ENCODE data around the gene GIPC2. TPM values are rescaled to one million over a fixed set of nuclear protein-coding genes. Genes with fewer than 3 reads are reported as not detected.
A peak's percentile ranks its signal among the peaks of the same experiment; 100 is the strongest.

GIPC2 gene
- total RNA-seq, 1 donor from 2014 or later, result 4.1 TPM

DNA sequence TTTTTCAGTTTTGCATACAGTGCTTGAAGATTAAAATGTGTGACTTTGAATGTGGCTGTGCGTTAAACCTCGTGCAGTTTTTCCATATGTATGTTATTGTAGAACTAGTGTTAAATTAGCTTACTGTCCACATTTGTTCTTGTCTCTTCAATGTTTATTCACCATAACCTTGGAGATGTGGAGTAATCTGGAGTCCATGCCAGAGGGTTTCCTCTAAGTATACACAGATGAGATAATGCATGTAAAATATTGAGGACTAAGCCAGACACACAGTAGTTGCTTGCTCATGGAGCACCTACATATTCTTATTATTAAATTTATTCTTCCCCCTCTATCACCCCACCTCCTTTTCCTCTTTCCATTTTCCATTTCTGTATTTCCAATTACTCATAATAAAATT, 7.7 kb upstream of the GIPC2 start:
- Histone ChIP-seq H3K27ac (no peak overlapping the region), H3K4me1 (no peaks in the 10 kb centered on the region), H3K36me3 (no peaks in the 10 kb centered on the region), H3K4me3 (no peak overlapping the region), H3K9me3 (no peaks in the 10 kb centered on the region), H3K27me3 (no peaks in the 10 kb centered on the region)
- ATAC-seq, result no peak
- intact Hi-C loops (cut with DNase I), result no loop called here
- TF ChIP-seq, protein P1, sequence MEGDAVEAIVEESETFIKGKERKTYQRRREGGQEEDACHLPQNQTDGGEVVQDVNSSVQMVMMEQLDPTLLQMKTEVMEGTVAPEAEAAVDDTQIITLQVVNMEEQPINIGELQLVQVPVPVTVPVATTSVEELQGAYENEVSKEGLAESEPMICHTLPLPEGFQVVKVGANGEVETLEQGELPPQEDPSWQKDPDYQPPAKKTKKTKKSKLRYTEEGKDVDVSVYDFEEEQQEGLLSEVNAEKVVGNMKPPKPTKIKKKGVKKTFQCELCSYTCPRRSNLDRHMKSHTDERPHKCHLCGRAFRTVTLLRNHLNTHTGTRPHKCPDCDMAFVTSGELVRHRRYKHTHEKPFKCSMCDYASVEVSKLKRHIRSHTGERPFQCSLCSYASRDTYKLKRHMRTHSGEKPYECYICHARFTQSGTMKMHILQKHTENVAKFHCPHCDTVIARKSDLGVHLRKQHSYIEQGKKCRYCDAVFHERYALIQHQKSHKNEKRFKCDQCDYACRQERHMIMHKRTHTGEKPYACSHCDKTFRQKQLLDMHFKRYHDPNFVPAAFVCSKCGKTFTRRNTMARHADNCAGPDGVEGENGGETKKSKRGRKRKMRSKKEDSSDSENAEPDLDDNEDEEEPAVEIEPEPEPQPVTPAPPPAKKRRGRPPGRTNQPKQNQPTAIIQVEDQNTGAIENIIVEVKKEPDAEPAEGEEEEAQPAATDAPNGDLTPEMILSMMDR (IDR thresholded peaks at IDR 0.05), result no peak
- DNase-seq, result no peak

DNA sequence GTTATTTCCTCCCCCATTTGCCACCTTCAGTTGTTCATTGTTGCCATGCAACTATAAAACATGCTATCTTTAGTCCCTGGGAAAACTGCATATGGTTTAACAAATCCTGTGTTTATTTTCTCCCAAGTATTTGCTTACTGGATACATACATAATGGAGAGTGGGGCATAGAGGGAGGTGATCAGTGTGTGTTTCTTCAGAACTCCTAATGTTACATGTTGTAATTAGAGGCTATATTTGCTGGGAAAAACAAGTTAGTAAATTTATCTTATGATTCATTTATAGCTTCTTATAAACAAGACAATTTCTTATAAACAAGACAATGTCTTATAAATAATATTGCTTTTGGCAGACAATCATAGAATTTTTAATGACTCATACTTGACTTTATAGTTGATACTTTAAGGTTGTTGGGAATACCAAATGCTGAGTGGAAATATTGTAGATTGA, 7.3 kb upstream of the GIPC2 start:
- no peaks in the 10 kb centered on the region for H3K36me3 ChIP-seq
- DNase-seq, result no peak

DNA sequence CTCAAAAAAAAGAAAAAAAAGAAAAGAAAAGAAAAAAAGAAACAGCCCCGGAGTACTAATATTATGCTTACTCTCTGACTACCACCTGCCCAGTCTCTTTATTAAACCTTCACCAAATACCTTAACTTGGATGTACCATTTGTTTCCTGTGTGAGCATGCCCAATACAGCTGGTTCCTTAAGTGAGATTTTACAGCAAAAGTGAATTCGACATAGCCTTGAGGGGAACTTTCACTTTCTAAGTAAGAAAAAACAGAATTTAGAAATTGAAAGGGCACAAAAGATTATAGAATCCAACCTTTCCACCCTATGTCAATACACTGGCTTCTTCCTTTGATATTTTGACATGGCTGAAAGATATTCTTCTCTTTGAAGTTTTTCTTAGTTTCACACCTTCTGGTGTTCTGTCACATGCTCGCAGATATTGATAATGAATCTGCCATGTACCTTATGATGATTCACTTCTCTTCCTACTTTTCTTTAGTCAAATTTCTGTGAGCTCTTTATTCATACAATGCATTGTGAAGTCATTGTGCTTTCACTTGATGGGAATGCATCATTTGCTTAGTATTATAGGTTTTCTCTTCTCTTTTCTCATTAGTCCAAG, 5.2 kb upstream of the GIPC2 start:
- DNase-seq, result no peak
- TF ChIP-seq, protein P1 (IDR thresholded peaks at IDR 0.05), result no peak
- Histone ChIP-seq H3K9me3 (no peaks in the 10 kb centered on the region), H3K36me3 (no peaks in the 10 kb centered on the region), H3K4me1 (no peaks in the 10 kb centered on the region), H3K27ac (no peak overlapping the region), H3K4me3 (no peak overlapping the region), H3K27me3 (no peaks in the 10 kb centered on the region)
- intact Hi-C loops (cut with DNase I), result no loop called here
- ATAC-seq, result no peak

More for the DNA sequence above, 7.3 kb upstream of the GIPC2 start:
- Histone ChIP-seq H3K27ac (no peak overlapping the region), H3K27me3 (no peaks in the 10 kb centered on the region), H3K9me3 (no peaks in the 10 kb centered on the region), H3K4me3 (no peak overlapping the region), H3K4me1 (no peaks in the 10 kb centered on the region)
- ATAC-seq, result no peak
- intact Hi-C loops (cut with DNase I), result no loop called here
- TF ChIP-seq, protein P1 (IDR thresholded peaks at IDR 0.05), result no peak

GRCh38 chr1:78043436-78043835, 2.3 kb upstream of the GIPC2 start:
- TF ChIP-seq, protein P1 (IDR thresholded peaks at IDR 0.05), result no peak
- Histone ChIP-seq H3K27me3 (peaks cover 13% of the 10 kb centered on the region), H3K36me3 (no peaks in the 10 kb centered on the region), H3K9me3 (no peaks in the 10 kb centered on the region), H3K4me1 (no peaks in the 10 kb centered on the region), H3K4me3 (no peak overlapping the region), H3K27ac (no peak overlapping the region)
- ATAC-seq (no peak), DNase-seq (no peak)
- intact Hi-C loops (cut with DNase I), result no loop called here

GRCh38 chr1:78044796-78045562, 787 bp upstream of the GIPC2 start:
- intact Hi-C loops (cut with DNase I), result no loop called here
- H3K27me3 ChIP-seq, result peaks cover 13% of the 10 kb centered on the region
- H3K9me3 ChIP-seq, result no peaks in the 10 kb centered on the region
- no peaks in the 10 kb centered on the region for H3K4me1 ChIP-seq
- H3K27ac ChIP-seq, result peak overlapping the region; percentile 79
- peak; percentile 10 for ATAC-seq
- TF ChIP-seq, protein P1 (IDR thresholded peaks at IDR 0.05), result no peak
- DNase-seq, result no peak
- peak overlapping the region; percentile 61 for H3K4me3 ChIP-seq
- no peaks in the 10 kb centered on the region for H3K36me3 ChIP-seq
